Gastrocnemius medialis (tissue), 4 donors: ENCODE measurements around the gene SLC4A3.

Source experiments
- POLR2A ChIP-seq, 2 donors: fragments of 450-650 bp; IDR thresholded peaks; one replicate each; pipeline ENCODE4 v1.6.1; 2017; ENCODE audit warnings: antibody characterized with exemption in 2 of 2, mild to moderate bottlenecking in 2 of 2, moderate library complexity in 2 of 2
- TF ChIP-seq, protein P1 (sequence below), 5 experiments: fragments of 450-650 bp in 3 of 5; fragments of 200-600 bp in 2 of 5; sonication (generic) in 2 of 5; IDR thresholded peaks in 4 of 5; conservative IDR thresholded peaks in 1 of 5; 1 replicate in 4 of 5; 2 replicates in 1 of 5; pipeline ENCODE4 v1.5.1; 2016 to 2019; ENCODE audit warnings: antibody characterized with exemption in 5 of 5, mild to moderate bottlenecking in 3 of 5, moderate library complexity in 3 of 5

DNA sequence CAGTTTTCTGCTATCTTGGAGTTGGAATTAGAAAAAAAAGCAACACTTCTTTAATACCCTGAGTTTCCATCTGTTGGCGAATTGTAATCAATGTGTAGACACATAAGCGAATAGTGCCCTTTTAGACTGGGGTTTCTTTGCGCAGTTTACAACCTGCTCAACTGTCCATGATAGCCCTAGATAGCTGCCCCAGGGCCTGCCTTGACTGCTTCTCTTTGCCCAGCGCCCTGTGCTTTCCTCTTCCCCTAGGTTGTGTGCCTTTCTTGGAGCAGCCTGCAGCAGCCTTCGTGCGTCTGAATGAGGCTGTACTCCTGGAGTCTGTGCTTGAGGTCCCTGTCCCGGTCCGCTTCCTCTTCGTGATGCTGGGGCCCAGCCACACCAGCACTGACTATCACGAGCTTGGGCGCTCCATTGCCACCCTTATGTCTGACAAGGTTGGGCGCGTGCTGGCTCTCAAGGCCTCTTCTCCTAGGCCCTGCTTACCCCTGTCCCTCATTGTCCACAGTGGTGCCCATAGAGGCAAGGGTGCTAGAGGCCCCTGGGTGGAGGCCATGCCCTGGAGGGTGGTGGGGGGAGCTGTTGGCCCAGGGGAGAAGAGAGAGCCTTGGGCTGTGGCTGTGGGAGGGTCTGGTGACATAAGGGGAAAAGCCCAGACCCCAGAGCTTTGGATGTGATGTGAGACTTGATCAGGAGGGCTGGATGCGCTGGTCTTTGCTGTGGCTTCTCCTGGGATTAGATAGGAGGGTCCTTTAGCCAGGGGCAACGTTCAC lies 6.9 kb downstream of the SLC4A3 start:
- TF ChIP-seq, protein P1, sequence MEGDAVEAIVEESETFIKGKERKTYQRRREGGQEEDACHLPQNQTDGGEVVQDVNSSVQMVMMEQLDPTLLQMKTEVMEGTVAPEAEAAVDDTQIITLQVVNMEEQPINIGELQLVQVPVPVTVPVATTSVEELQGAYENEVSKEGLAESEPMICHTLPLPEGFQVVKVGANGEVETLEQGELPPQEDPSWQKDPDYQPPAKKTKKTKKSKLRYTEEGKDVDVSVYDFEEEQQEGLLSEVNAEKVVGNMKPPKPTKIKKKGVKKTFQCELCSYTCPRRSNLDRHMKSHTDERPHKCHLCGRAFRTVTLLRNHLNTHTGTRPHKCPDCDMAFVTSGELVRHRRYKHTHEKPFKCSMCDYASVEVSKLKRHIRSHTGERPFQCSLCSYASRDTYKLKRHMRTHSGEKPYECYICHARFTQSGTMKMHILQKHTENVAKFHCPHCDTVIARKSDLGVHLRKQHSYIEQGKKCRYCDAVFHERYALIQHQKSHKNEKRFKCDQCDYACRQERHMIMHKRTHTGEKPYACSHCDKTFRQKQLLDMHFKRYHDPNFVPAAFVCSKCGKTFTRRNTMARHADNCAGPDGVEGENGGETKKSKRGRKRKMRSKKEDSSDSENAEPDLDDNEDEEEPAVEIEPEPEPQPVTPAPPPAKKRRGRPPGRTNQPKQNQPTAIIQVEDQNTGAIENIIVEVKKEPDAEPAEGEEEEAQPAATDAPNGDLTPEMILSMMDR (IDR thresholded peaks at IDR 0.05 in 4 of 5, conservative IDR thresholded peaks at IDR 0.05 in 1 of 5) = no peak
- no peak for TF ChIP-seq POLR2A (IDR thresholded peaks at IDR 0.05)
